HepG2 (cell line): ENCODE measurements around the gene GARIN5A. TPM values are rescaled to one million over a fixed set of nuclear protein-coding genes. Genes with fewer than 3 reads are reported as not detected.

Source experiments
- ATAC-seq: fragments of 200-7000 bp; cut with Tn5 transposase; 3 replicates; pipeline ENCODE4 v1.9.1; 2020; ENCODE audit warnings: mild to moderate bottlenecking, moderate library complexity
- BruUV-seq: library from RNA; stranded (reverse); fragments of 400-500 nt; replicated peaks from 2 replicates; lab custom pipeline; 2021; lab: Mats Ljungman, UMichigan
- CTCF ChIA-PET: fragments of 300-600 bp; formaldehyde crosslinking; extraction: SDS; loops from one replicate; lab custom pipeline; 2021; ENCODE audit warnings: low total read pairs, inconsistent platforms, low intra/inter-chr PET ratio; lab: Yijun Ruan, JAX
- POLR2A ChIA-PET: fragments of 350-600 bp; sonication (Branson Sonifier 250); formaldehyde crosslinking; loops from one replicate; lab custom pipeline; 2020; ENCODE audit warnings: antibody characterized with exemption, inconsistent platforms; lab: Yijun Ruan, JAX
- DNase-seq: peaks from one replicate; pipeline ENCODE4 v3.0.0-alpha.2; 2015; ENCODE audit warnings: low spot score
- FAIRE-seq: peaks from 3 replicates; lab custom pipeline; 2011; peaks lifted over from hg19 to GRCh38; lab: Jason Lieb, UNC
- H2AFZ ChIP-seq: one replicate; pipeline ENCODE4 v1.6.1; 2011; ENCODE audit warnings: low read length, inconsistent platforms
- H3K27ac ChIP-seq: fragments of 300-600 bp; 3 replicates; pipeline ENCODE4 v1.8.0; 2011; ENCODE audit warnings: mixed run types, mild to moderate bottlenecking, mixed read lengths, low read length, inconsistent platforms; ENCODE audit not compliant: insufficient read depth; ENCODE audit errors: extremely low read length
- H3K27me3 ChIP-seq, 2 experiments: fragments of 200-600 bp in 1 of 2; 2 replicates in 1 of 2; 3 replicates in 1 of 2; pipeline versions ENCODE4 v1.6.0 to v1.8.0; 2011; ENCODE audit warnings: low read length in 2 of 2, mild to moderate bottlenecking in 2 of 2, moderate library complexity in 2 of 2, inconsistent platforms in 1 of 2; ENCODE audit not compliant: insufficient read depth in 2 of 2, control insufficient read depth in 1 of 2
- H3K36me3 ChIP-seq, 2 experiments: fragments of 200-600 bp in 1 of 2; replicated peaks in 1 of 2; 2 replicates in 1 of 2; 3 replicates in 1 of 2; pipeline versions ENCODE4 v1.5.1 to v1.8.0; 2011; ENCODE audit warnings: low read length in 2 of 2, inconsistent platforms in 1 of 2; ENCODE audit not compliant: insufficient read depth in 2 of 2, control insufficient read depth in 1 of 2
- H3K4me1 ChIP-seq: 2 replicates; pipeline ENCODE4 v1.5.1; 2012; ENCODE audit warnings: low read length, inconsistent platforms; ENCODE audit not compliant: insufficient read depth
- H3K4me2 ChIP-seq: 2 replicates; pipeline ENCODE4 v1.6.0; 2011; ENCODE audit warnings: low read depth, low read length, inconsistent platforms
- H3K4me3 ChIP-seq, 3 experiments: fragments of 200-600 bp in 1 of 3; sonication (generic), shearing (Covaris generic) in 1 of 3; replicated peaks in 1 of 3; 2 replicates each; pipeline ENCODE4 v1.5.1; 2011 to 2016; ENCODE audit warnings: low read length in 3 of 3, inconsistent platforms in 2 of 3, low read depth in 2 of 3, mild to moderate bottlenecking in 2 of 3, control low read depth in 1 of 3, mixed read lengths in 1 of 3; ENCODE audit not compliant: insufficient read depth in 1 of 3
- H3K79me2 ChIP-seq: one replicate; pipeline ENCODE4 v1.6.1; 2011; ENCODE audit warnings: low read length, inconsistent platforms; ENCODE audit not compliant: insufficient read depth
- H3K9ac ChIP-seq: 2 replicates; pipeline ENCODE4 v1.6.0; 2011; ENCODE audit warnings: mild to moderate bottlenecking, low read depth, low read length, inconsistent platforms; ENCODE audit not compliant: insufficient read depth
- H3K9me3 ChIP-seq: 2 replicates; pipeline ENCODE4 v1.5.1; 2012; ENCODE audit warnings: mild to moderate bottlenecking, low read length
- H4K20me1 ChIP-seq: 2 replicates; pipeline ENCODE4 v1.6.0; 2011; ENCODE audit warnings: inconsistent platforms, mild to moderate bottlenecking, low read length, moderate library complexity; ENCODE audit not compliant: insufficient read depth
- ARNTL ChIP-seq: sonication (generic); formaldehyde crosslinking; IDR thresholded peaks from 2 replicates; pipeline ENCODE4 v1.4.0; 2020; ENCODE audit warnings: mild to moderate bottlenecking, missing genetic modification reagents
- ATF7-NPFF ChIP-seq: sonication (generic); formaldehyde crosslinking; IDR thresholded peaks from 2 replicates; pipeline ENCODE4 v1.8.1; 2023; ENCODE audit warnings: mild to moderate bottlenecking, low read depth, missing genetic modification reagents, moderate library complexity
- EHMT2 ChIP-seq: fragments of 200-600 bp; sonication (generic); IDR thresholded peaks from 2 replicates; pipeline ENCODE4 v1.7.0; 2017; ENCODE audit warnings: antibody characterized with exemption, low read depth, low read length, borderline replicate concordance
- FOXP1 ChIP-seq, 2 experiments: fragments of 450-650 bp in 1 of 2; IDR thresholded peaks; 2 replicates each; pipeline ENCODE4 v1.6.1; 2017 to 2018; ENCODE audit warnings: antibody characterized with exemption in 1 of 2
- GTF2F1 ChIP-seq: fragments of 150-350 bp; IDR thresholded peaks from 2 replicates; pipeline ENCODE4 v1.6.1; 2014; ENCODE audit warnings: low read length
- MAZ ChIP-seq, 2 experiments: sonication (generic) in 1 of 2; formaldehyde crosslinking in 1 of 2; IDR thresholded peaks; 2 replicates each; pipeline versions ENCODE4 v1.5.0 to v1.6.1; 2012 to 2020; ENCODE audit warnings: low read depth in 2 of 2, mild to moderate bottlenecking in 2 of 2, borderline replicate concordance in 1 of 2, improper control_type of control experiment in 1 of 2, low read length in 1 of 2, missing genetic modification reagents in 1 of 2, moderate library complexity in 1 of 2
- NONO ChIP-seq, 2 experiments: fragments of 450-650 bp in 1 of 2; sonication (generic) in 1 of 2; formaldehyde crosslinking in 1 of 2; IDR thresholded peaks in 1 of 2; conservative IDR thresholded peaks in 1 of 2; 2 replicates each; pipeline versions ENCODE4 v1.6.1 to v1.8.0; 2017 to 2022; ENCODE audit warnings: mild to moderate bottlenecking in 1 of 2, missing genetic modification reagents in 1 of 2, moderate library complexity in 1 of 2
- NR2F2 ChIP-seq: IDR thresholded peaks from 2 replicates; pipeline ENCODE4 v1.6.1; 2012; ENCODE audit warnings: low read depth, inconsistent platforms, borderline replicate concordance
- PTBP1 ChIP-seq: fragments of 200-400 bp; formaldehyde crosslinking; IDR thresholded peaks from 2 replicates; pipeline ENCODE4 v1.6.1; 2018; ENCODE audit warnings: low read length, low read depth; ENCODE audit not compliant: poor library complexity, severe bottlenecking
- TCF7L2 ChIP-seq: IDR thresholded peaks from 2 replicates; pipeline ENCODE4 v1.6.1; 2011; ENCODE audit warnings: mild to moderate bottlenecking, low read depth, low read length, moderate library complexity
- ZNF335 ChIP-seq: sonication (generic); formaldehyde crosslinking; IDR thresholded peaks from 2 replicates; pipeline ENCODE4 v1.4.0; 2020; ENCODE audit warnings: missing genetic modification reagents
- ZNF7 ChIP-seq: IDR thresholded peaks from 2 replicates; pipeline ENCODE4 v1.6.1; 2016; ENCODE audit warnings: missing biosample characterization, missing genetic modification reagents
- ZNF766 ChIP-seq: sonication (generic); formaldehyde crosslinking; IDR thresholded peaks from 2 replicates; pipeline ENCODE4 v1.5.0; 2020; ENCODE audit warnings: missing genetic modification reagents, borderline replicate concordance
- WGBS: methylation state at CpG from one replicate; pipeline ENCODE4 v1.1.6; 2017; ENCODE audit warnings: low lambda C conversion rate; 5-methylcytosine and 5-hydroxymethylcytosine counted together
- in situ Hi-C: cut with HindIII; loops from 2 replicates; pipeline ENCODE4 v1.10.0; 2017; ENCODE audit warnings: low pct_unique_long_range_greater_than_20kb; ENCODE audit not compliant: extremely low pct_ligation_motif_present
- intact Hi-C: fragments of 100-400 bp; cut with micrococcal nuclease; formaldehyde crosslinking; loops from one replicate; pipeline ENCODE4 v1.10.0; 2022; ENCODE audit not compliant: unreplicated experiment
- polyA plus RNA-seq, 8 experiments: library from polyadenylated mRNA; depleted of rRNA in 3 of 8; stranded (reverse) in 7 of 8; unstranded in 1 of 8; fragments of >200 nt; fragmentation: Illumina TruSeq in 4 of 8; extraction: Trizol in 4 of 8; gene quantifications; 2 replicates each; pipeline versions ENCODE4 v1.2.1 to v1.2.3, GENCODE V29; 2011 to 2016; ENCODE audit warnings: low read depth in 4 of 8, missing spikeins in 1 of 8, mixed read lengths in 1 of 8; ENCODE audit not compliant: insufficient read depth in 1 of 8
- total RNA-seq, 5 experiments: library from RNA; depleted of rRNA; stranded (reverse); fragments of >200 nt; fragmentation: Illumina TruSeq; extraction: Trizol; gene quantifications; 2 replicates each; pipeline ENCODE4 v1.2.3, GENCODE V29; 2016; ENCODE audit warnings: low read depth in 1 of 5
- TF ChIP-seq, protein P1 (sequence below): sonication (generic); formaldehyde crosslinking; IDR thresholded peaks from 2 replicates; pipeline ENCODE4 v1.4.0; 2020; ENCODE audit warnings: missing genetic modification reagents
- TF ChIP-seq, protein P2 (sequence below): sonication (generic); formaldehyde crosslinking; IDR thresholded peaks from 2 replicates; pipeline ENCODE4 v1.9.0; 2022; ENCODE audit warnings: low read depth, missing genetic modification reagents
- TF ChIP-seq, protein P3 (sequence below): sonication (generic); formaldehyde crosslinking; IDR thresholded peaks from 2 replicates; pipeline ENCODE4 v1.5.0; 2020; ENCODE audit warnings: missing genetic modification reagents

Gene GARIN5A
- total and polyA plus RNA-seq, 2 of the 13 experiments (the other 11 are each of a cell fraction or from before 2014, with no cell fraction given) = not detected

DNA sequence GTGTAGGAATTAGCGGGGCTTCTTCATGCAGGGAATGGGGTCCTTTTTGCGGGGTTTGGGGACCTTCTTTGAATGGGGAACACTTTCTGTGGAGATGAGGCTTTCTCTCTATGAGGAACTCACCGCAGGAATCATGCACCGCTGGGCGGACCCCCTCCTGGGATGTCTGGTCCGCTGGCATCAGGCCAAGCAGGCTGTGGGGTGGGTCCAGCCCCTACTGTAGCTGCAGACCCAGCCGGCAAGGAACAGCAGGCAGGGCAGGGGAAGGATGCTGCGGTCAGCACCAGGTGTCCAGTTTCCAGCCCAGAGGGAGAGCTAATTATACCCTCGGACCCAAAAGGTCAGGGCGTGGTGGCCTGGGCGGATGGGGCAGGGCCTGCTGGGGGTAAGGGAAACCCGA, 42.1 kb downstream of the GARIN5A start (continued):
- TF ChIP-seq EHMT2 = no peak
- no peak for TF ChIP-seq ZNF7 (CRISPR knock-in tag)
- TF ChIP-seq, protein P1, sequence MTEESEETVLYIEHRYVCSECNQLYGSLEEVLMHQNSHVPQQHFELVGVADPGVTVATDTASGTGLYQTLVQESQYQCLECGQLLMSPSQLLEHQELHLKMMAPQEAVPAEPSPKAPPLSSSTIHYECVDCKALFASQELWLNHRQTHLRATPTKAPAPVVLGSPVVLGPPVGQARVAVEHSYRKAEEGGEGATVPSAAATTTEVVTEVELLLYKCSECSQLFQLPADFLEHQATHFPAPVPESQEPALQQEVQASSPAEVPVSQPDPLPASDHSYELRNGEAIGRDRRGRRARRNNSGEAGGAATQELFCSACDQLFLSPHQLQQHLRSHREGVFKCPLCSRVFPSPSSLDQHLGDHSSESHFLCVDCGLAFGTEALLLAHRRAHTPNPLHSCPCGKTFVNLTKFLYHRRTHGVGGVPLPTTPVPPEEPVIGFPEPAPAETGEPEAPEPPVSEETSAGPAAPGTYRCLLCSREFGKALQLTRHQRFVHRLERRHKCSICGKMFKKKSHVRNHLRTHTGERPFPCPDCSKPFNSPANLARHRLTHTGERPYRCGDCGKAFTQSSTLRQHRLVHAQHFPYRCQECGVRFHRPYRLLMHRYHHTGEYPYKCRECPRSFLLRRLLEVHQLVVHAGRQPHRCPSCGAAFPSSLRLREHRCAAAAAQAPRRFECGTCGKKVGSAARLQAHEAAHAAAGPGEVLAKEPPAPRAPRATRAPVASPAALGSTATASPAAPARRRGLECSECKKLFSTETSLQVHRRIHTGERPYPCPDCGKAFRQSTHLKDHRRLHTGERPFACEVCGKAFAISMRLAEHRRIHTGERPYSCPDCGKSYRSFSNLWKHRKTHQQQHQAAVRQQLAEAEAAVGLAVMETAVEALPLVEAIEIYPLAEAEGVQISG = no peak
- no peak for TF ChIP-seq TCF7L2
- TF ChIP-seq ARNTL (CRISPR knock-in tag) = no peak

DNA sequence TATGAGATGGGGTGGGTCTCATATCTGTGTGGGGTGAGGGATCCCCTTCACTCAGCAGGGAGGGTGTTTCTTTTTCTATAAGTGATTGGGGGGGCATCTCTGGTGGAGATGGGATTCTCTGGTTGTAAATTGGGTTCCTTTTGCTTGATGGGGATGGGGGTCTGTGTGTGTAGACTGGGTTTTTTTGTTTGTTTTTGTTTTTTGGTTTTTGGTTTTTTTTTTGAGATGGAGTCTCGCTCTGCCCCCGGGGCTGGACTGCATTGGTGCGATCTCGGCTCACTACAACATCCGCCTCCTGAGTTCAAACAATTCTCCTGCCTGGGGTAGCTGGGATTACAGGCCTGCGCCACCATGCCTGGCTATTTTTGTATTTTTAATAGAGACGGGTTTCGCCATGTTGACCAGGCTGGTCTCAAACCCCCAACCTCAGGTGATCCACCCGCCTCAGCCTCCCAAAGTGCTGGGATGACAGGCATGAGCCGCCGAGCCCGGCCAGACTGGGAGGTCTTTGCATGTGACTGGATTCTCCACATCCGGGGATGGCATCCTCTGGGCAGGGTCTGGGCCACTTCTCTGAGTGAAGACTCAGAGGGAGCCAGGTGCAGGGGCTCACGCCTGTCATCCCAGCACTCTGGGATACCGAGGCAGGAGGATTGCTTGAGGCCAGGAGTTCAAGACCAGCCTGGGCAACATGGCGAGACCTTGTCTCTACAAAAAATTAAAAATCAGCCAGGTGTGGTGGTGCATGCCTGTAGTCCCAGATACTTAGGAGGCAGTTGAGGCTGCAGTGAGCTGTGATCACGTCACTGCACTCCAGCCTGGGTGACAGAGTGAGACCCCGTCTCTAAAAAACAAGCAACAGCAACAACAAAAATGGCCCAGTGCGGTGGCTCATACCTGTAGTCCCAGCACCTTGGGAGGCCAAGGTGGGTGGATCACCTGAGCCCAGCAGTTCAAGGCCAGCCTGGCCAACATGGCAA, 43.2 kb downstream of the GARIN5A start:
- ATAC-seq (no peak), FAIRE-seq (no peak), DNase-seq (no peak)
- H3K79me2 ChIP-seq = no peaks in the 10 kb centered on the region
- peaks cover 10 to 29% of the 10 kb centered on the region in 2 experiments; a peak in 4 of 5 replicates for H3K27me3 ChIP-seq
- in situ Hi-C loops = no loop called here
- CTCF ChIA-PET = no interaction called here
- no TSS peak for BruUV-seq
- H2AFZ ChIP-seq = no peak overlapping the region
- H3K27ac ChIP-seq = no peak overlapping the region
- peaks cover 10% of the 10 kb centered on the region for H3K4me1 ChIP-seq
- POLR2A ChIA-PET = no interaction called here
- intact Hi-C loops = no loop called here
- H3K9ac ChIP-seq = no peak overlapping the region
- no peak overlapping the region for H3K4me3 ChIP-seq
- no peak overlapping the region for H3K4me2 ChIP-seq
- H3K36me3 ChIP-seq = no peaks in the 10 kb centered on the region
- WGBS = 62% methylated on average over 18 of the region's 19 CpGs
- H4K20me1 ChIP-seq = no peaks in the 10 kb centered on the region
- no peaks in the 10 kb centered on the region for H3K9me3 ChIP-seq
- TF ChIP-seq NONO (IDR thresholded peaks at IDR 0.05) (no peak), NONO (CRISPR knock-in tag; conservative IDR thresholded peaks at IDR 0.05) (no peak), PTBP1 (no peak), ZNF335 (CRISPR knock-in tag) (no peak), NR2F2 (no peak), GTF2F1 (no peak), FOXP1 (IDR thresholded peaks at IDR 0.05) (no peak), FOXP1 (CRISPR knock-in tag; IDR thresholded peaks at IDR 0.05) (no peak), MAZ (IDR thresholded peaks at IDR 0.05; ENCODE audit: borderline replicate concordance, low read depth, low read length) (no peak), MAZ (CRISPR knock-in tag; IDR thresholded peaks at IDR 0.05; ENCODE audit: low read depth) (no peak), ZNF766 (no peak), ATF7-NPFF (CRISPR knock-in tag) (no peak)
- TF ChIP-seq, protein P2, sequence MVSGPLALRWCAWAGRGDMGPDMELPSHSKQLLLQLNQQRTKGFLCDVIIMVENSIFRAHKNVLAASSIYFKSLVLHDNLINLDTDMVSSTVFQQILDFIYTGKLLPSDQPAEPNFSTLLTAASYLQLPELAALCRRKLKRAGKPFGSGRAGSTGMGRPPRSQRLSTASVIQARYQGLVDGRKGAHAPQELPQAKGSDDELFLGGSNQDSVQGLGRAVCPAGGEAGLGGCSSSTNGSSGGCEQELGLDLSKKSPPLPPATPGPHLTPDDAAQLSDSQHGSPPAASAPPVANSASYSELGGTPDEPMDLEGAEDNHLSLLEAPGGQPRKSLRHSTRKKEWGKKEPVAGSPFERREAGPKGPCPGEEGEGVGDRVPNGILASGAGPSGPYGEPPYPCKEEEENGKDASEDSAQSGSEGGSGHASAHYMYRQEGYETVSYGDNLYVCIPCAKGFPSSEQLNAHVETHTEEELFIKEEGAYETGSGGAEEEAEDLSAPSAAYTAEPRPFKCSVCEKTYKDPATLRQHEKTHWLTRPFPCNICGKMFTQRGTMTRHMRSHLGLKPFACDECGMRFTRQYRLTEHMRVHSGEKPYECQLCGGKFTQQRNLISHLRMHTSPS = no peak
- TF ChIP-seq, protein P3, sequence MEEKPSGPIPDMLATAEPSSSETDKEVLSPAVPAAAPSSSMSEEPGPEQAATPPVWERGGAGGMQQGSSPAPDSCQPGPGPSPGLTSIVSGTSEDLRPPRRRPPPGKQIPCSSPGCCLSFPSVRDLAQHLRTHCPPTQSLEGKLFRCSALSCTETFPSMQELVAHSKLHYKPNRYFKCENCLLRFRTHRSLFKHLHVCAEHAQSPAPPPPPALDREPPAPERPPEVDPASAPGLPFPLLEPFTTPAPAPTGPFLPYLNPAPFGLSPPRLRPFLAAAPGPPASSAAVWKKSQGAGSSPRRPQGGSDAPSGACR (CRISPR knock-in tag) = no peak
